GM12878 (cell line): Measurements from ENCODE around the gene ULK4. TPM values are rescaled to one million over a fixed set of nuclear protein-coding genes. Genes with fewer than 3 reads are reported as not detected.

Source experiments
- ATAC-seq: fragments of 200-7000 bp; cut with Tn5 transposase; 3 replicates; pipeline ENCODE4 v1.9.1; 2020; ENCODE audit warnings: mild to moderate bottlenecking, moderate library complexity
- BruUV-seq: library from RNA; stranded (reverse); fragments of 400-500 nt; replicated peaks from 2 replicates; lab custom pipeline; 2021; lab: Mats Ljungman, UMichigan
- CTCF ChIA-PET: fragments of 300-600 bp; sonication (Branson Sonifier 250); formaldehyde crosslinking; extraction: SDS; loops from one replicate; lab custom pipeline; 2021; ENCODE audit warnings: inconsistent platforms; lab: Yijun Ruan, JAX
- POLR2A ChIA-PET: fragments of 350-600 bp; formaldehyde crosslinking; extraction: SDS; loops from one replicate; lab custom pipeline; 2021; ENCODE audit warnings: inconsistent platforms; lab: Charles Lee
- RAD21 ChIA-PET: fragments of 300-600 bp; sonication (Branson Sonifier 250); formaldehyde crosslinking; loops from one replicate; lab custom pipeline; 2023; ENCODE audit warnings: antibody characterized with exemption; ENCODE audit not compliant: unreplicated experiment; lab: Charles Lee
- SMC1A ChIA-PET: fragments of 300-600 bp; sonication (Branson Sonifier 250); formaldehyde crosslinking; loops from one replicate; lab custom pipeline; 2023; ENCODE audit not compliant: unreplicated experiment, uncharacterized antibody; lab: Charles Lee
- DNase-seq: peaks from one replicate; pipeline ENCODE4 v3.0.0-alpha.2; 2011; ENCODE audit warnings: low read depth, low spot score
- FAIRE-seq: peaks from 3 replicates; lab custom pipeline; 2011; peaks lifted over from hg19 to GRCh38; lab: Jason Lieb, UNC
- H2AFZ ChIP-seq: 2 replicates; pipeline ENCODE4 v1.6.0; 2011; ENCODE audit warnings: low read depth, low read length, control low read depth; ENCODE audit not compliant: control insufficient read depth
- H3K27ac ChIP-seq: 2 replicates; pipeline ENCODE4 v1.5.1; 2011; ENCODE audit warnings: control low read depth; ENCODE audit not compliant: control insufficient read depth, insufficient read depth
- H3K27me3 ChIP-seq, 2 experiments: replicated peaks in 1 of 2; 2 replicates each; pipeline versions ENCODE4 v1.6.0 to v1.6.1; 2011; ENCODE audit warnings: low read length in 1 of 2; ENCODE audit not compliant: control insufficient read depth in 2 of 2, insufficient read depth in 2 of 2
- H3K36me3 ChIP-seq, 2 experiments: 2 replicates each; pipeline ENCODE4 v1.5.1; 2011; ENCODE audit warnings: low read length in 1 of 2; ENCODE audit not compliant: control insufficient read depth in 2 of 2, insufficient read depth in 2 of 2
- H3K4me1 ChIP-seq: 2 replicates; pipeline ENCODE4 v1.6.1; 2011; ENCODE audit warnings: mild to moderate bottlenecking, low read length, moderate library complexity, mixed read lengths; ENCODE audit not compliant: control insufficient read depth, insufficient read depth
- H3K4me2 ChIP-seq: 2 replicates; pipeline ENCODE4 v1.6.0; 2011; ENCODE audit warnings: control low read depth; ENCODE audit not compliant: control insufficient read depth, insufficient read depth
- H3K4me3 ChIP-seq: fragments of 200-600 bp; sonication (generic); 2 replicates; pipeline ENCODE4 v1.5.1; 2016
- H3K79me2 ChIP-seq: 2 replicates; pipeline ENCODE4 v1.6.0; 2011; ENCODE audit warnings: low read length; ENCODE audit not compliant: control insufficient read depth, insufficient read depth
- H3K9ac ChIP-seq: 2 replicates; pipeline ENCODE4 v1.8.0; 2011; ENCODE audit warnings: low read length, control low read depth, mixed read lengths; ENCODE audit not compliant: control insufficient read depth, insufficient read depth
- H3K9me3 ChIP-seq: replicated peaks from 3 replicates; pipeline ENCODE4 v1.5.1; 2011; ENCODE audit warnings: mild to moderate bottlenecking, low read length; ENCODE audit not compliant: control insufficient read depth, insufficient read depth
- H4K20me1 ChIP-seq: 2 replicates; pipeline ENCODE4 v1.6.0; 2011; ENCODE audit not compliant: control insufficient read depth, insufficient read depth
- ELK1 ChIP-seq: IDR thresholded peaks from 2 replicates; pipeline ENCODE4 v1.6.1; 2012; ENCODE audit warnings: low read depth, low read length, improper control_type of control experiment
- HSF1 ChIP-seq: fragments of 150-350 bp; IDR thresholded peaks from 2 replicates; pipeline ENCODE4 v1.6.1; 2014; ENCODE audit warnings: mild to moderate bottlenecking, low read depth, low read length
- MLLT1 ChIP-seq: fragments of 450-650 bp; IDR thresholded peaks from 2 replicates; pipeline ENCODE4 v1.6.1; 2016; ENCODE audit warnings: mild to moderate bottlenecking
- MXI1 ChIP-seq: fragments of 150-350 bp; IDR thresholded peaks from 2 replicates; pipeline ENCODE4 v1.6.1; 2011; ENCODE audit warnings: low read depth, mild to moderate bottlenecking, inconsistent platforms, low read length, improper control_type of control experiment
- SMC3 ChIP-seq: IDR thresholded peaks from 2 replicates; pipeline ENCODE4 v1.6.1; 2011; ENCODE audit warnings: low read length, improper control_type of control experiment, borderline replicate concordance
- SP1 ChIP-seq: IDR thresholded peaks from one replicate; pipeline ENCODE4 v1.6.1; 2011; ENCODE audit warnings: low read depth, low read length
- TARDBP ChIP-seq: IDR thresholded peaks from 2 replicates; pipeline ENCODE4 v1.6.1; 2016; ENCODE audit warnings: borderline replicate concordance
- ZBED1 ChIP-seq: IDR thresholded peaks from 2 replicates; pipeline ENCODE4 v1.6.1; 2016; ENCODE audit warnings: borderline replicate concordance
- ZBTB40 ChIP-seq: fragments of 450-650 bp; IDR thresholded peaks from 2 replicates; pipeline ENCODE4 v1.6.1; 2016; ENCODE audit warnings: mild to moderate bottlenecking, moderate library complexity, borderline replicate concordance
- ZNF207 ChIP-seq: fragments of 450-650 bp; IDR thresholded peaks from 2 replicates; pipeline ENCODE4 v1.6.1; 2014; ENCODE audit warnings: antibody characterized with exemption, mild to moderate bottlenecking, borderline replicate concordance
- WGBS: methylation state at CpG from one replicate; pipeline ENCODE4 v1.1.6; 2016; ENCODE audit warnings: low lambda C conversion rate; ENCODE audit not compliant: insufficient replicate concordance, insufficient coverage; ENCODE audit errors: missing lambda C conversion rate; 5-methylcytosine and 5-hydroxymethylcytosine counted together
- in situ Hi-C: fragments of 300-500 bp; cut with MboI; formaldehyde crosslinking; loops from 9 replicates; pipeline ENCODE4 v1.14.3; 2018; ENCODE audit warnings: mixed read lengths
- intact Hi-C: fragments of 100-400 bp; cut with micrococcal nuclease; formaldehyde crosslinking; loops from one replicate; pipeline ENCODE4 v1.14.2; 2022; ENCODE audit not compliant: unreplicated experiment
- polyA plus RNA-seq, 11 experiments: library from polyadenylated mRNA; depleted of rRNA in 4 of 11; unstranded in 6 of 11; stranded (reverse) in 5 of 11; fragments of >200 nt; fragmentation: Nextera tagmentation in 4 of 11; fragmentation: Illumina TruSeq in 1 of 11; extraction: Ambion mirVana in 4 of 11; extraction: Trizol in 1 of 11; gene quantifications; 1 replicate in 1 of 11; 2 replicates in 10 of 11; pipeline versions ENCODE4 v1.2.1 to v1.2.3, GENCODE V29; 2011 to 2016; ENCODE audit warnings: inconsistent platforms in 2 of 11, missing spikeins in 2 of 11, low read depth in 1 of 11
- total RNA-seq, 4 experiments: library from RNA; depleted of rRNA in 3 of 4; stranded (reverse); fragments of >200 nt in 3 of 4; fragmentation: Illumina TruSeq in 1 of 4; extraction: Trizol in 1 of 4; gene quantifications; 2 replicates each; pipeline versions ENCODE4 v1.2.1 to v1.2.3, GENCODE V29; 2013 to 2021

The ULK4 gene
- total and polyA plus RNA-seq, 10 of the 15 experiments (the other 5 are each of a cell fraction or from before 2014, with no cell fraction given), result 3.5 to 7.6 (median 6.3) TPM

- no peak overlapping the region for H3K4me3 ChIP-seq
- TF ChIP-seq ZBTB40 (no peak), ZNF207 (no peak)
- H3K9ac ChIP-seq, result no peak overlapping the region
- ATAC-seq, result no peak
- no peaks in the 10 kb centered on the region for H3K36me3 ChIP-seq
- no peaks in the 10 kb centered on the region for H3K9me3 ChIP-seq
- H3K27ac ChIP-seq, result no peak overlapping the region
- no peak for FAIRE-seq
- ChIA-PET SMC1A (no interaction called here), POLR2A (no interaction called here), CTCF (no interaction called here), RAD21 (no interaction called here)
- H3K4me2 ChIP-seq, result no peak overlapping the region
- no peak for DNase-seq
- WGBS, result 83% methylated on average over 2 of the region's 2 CpGs
- BruUV-seq, result no TSS peak
- no peaks in the 10 kb centered on the region for H3K27me3 ChIP-seq
- no peaks in the 10 kb centered on the region for H3K79me2 ChIP-seq
- in situ Hi-C loops, result no loop called here
- H3K4me1 ChIP-seq, result no peaks in the 10 kb centered on the region
- no peaks in the 10 kb centered on the region for H4K20me1 ChIP-seq
- H2AFZ ChIP-seq, result no peak overlapping the region
- intact Hi-C loops, result no loop called here
These were observed 653.8 kb downstream of the ULK4 start for GRCh38 chr3:41308119-41308518.

GRCh38 chr3:41307065-41307464 is 654.8 kb downstream of the ULK4 start:
- ATAC-seq (no peak), DNase-seq (no peak), FAIRE-seq (no peak)
- H3K27me3 ChIP-seq, result no peaks in the 10 kb centered on the region
- H3K79me2 ChIP-seq, result no peaks in the 10 kb centered on the region
- CTCF ChIA-PET, result no interaction called here
- intact Hi-C loops (no loop called here), in situ Hi-C loops (no loop called here)
- RAD21 ChIA-PET, result no interaction called here
- SMC1A ChIA-PET, result no interaction called here
- H3K4me3 ChIP-seq, result no peak overlapping the region
- no peak overlapping the region for H3K4me2 ChIP-seq
- POLR2A ChIA-PET, result no interaction called here
- H4K20me1 ChIP-seq, result no peaks in the 10 kb centered on the region
- no peaks in the 10 kb centered on the region for H3K9me3 ChIP-seq
- no peak overlapping the region for H3K9ac ChIP-seq
- WGBS, result 63% methylated on average over 2 of the region's 2 CpGs
- H3K27ac ChIP-seq, result no peak overlapping the region
- BruUV-seq, result no TSS peak
- H3K36me3 ChIP-seq, result no peaks in the 10 kb centered on the region
- H3K4me1 ChIP-seq, result no peaks in the 10 kb centered on the region
- H2AFZ ChIP-seq, result no peak overlapping the region
- TF ChIP-seq TARDBP (no peak), MXI1 (no peak), HSF1 (no peak), MLLT1 (no peak), ELK1 (no peak), ZBED1 (no peak), SMC3 (no peak), SP1 (no peak)
